GM23248 (cell line): Measurements from ENCODE around the gene RPL5.

Experiments used
- EZH2 ChIP-seq: fragments of 200-600 bp; sonication (generic); IDR thresholded peaks from 2 replicates; pipeline ENCODE4 v1.6.1; 2018; ENCODE audit warnings: antibody characterized with exemption, mild to moderate bottlenecking; ENCODE audit not compliant: insufficient read depth, poor library complexity, severe bottlenecking
- EZH2phosphoT487 ChIP-seq: fragments of 200-600 bp; sonication (generic); IDR thresholded peaks from 2 replicates; pipeline ENCODE4 v1.6.1; 2018; ENCODE audit warnings: antibody characterized with exemption, moderate library complexity, mild to moderate bottlenecking, low read depth; ENCODE audit not compliant: insufficient read depth

DNA sequence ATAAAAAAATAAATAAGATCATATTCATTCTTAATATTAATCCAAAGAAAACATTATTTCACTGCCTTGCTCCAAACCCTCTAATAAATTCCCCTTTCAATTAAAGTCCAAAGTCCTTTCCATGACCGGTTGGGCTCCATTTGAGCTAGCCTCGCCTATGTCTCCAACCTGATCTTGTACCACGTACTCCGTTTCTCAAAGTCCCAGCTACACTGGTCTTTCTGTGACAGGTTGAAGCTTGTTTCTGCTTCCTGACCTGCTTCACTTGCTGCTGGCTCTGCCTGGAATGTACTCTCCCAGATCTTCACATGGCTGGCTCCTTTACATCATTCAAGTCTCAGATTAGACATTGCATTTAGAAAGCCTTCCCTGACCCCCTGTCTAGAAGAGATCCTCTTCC lies 16.4 kb downstream of the RPL5 start:
- TF ChIP-seq EZH2 (no peak), EZH2phosphoT487 (no peak)
